HepG2 (cell line): ENCODE results near the gene ERBB3. TPM values are rescaled to one million over a fixed set of nuclear protein-coding genes. Genes with fewer than 3 reads are reported as not detected.

Experiments
- FOXC1 ChIP-seq: sonication (generic); formaldehyde crosslinking; IDR thresholded peaks from 2 replicates; pipeline ENCODE4 v1.8.0; 2022; ENCODE audit warnings: mild to moderate bottlenecking, missing genetic modification reagents, borderline replicate concordance
- FOXK1 ChIP-seq: sonication (generic); formaldehyde crosslinking; IDR thresholded peaks from 2 replicates; pipeline ENCODE4 v1.4.0; 2020; ENCODE audit warnings: low read depth, missing genetic modification reagents, borderline replicate concordance
- HMG20A ChIP-seq: IDR thresholded peaks from 2 replicates; pipeline ENCODE4 v1.6.1; 2016; ENCODE audit warnings: borderline replicate concordance
- HNRNPH1 ChIP-seq: fragments of 200-400 bp; formaldehyde crosslinking; optimal IDR thresholded peaks from 2 replicates; pipeline ENCODE3; 2017; ENCODE audit warnings: mild to moderate bottlenecking, low read depth, low read length
- HNRNPUL1 ChIP-seq: fragments of 200-400 bp; formaldehyde crosslinking; IDR thresholded peaks from 2 replicates; pipeline ENCODE4 v1.6.1; 2017; ENCODE audit warnings: low read depth, mild to moderate bottlenecking, low read length, moderate library complexity
- KLF9 ChIP-seq: IDR thresholded peaks from 2 replicates; pipeline ENCODE4 v1.6.1; 2016; ENCODE audit warnings: low read depth
- NFATC3 ChIP-seq: sonication (generic); formaldehyde crosslinking; IDR thresholded peaks from 2 replicates; pipeline ENCODE4 v1.5.1; 2020; ENCODE audit warnings: mild to moderate bottlenecking, missing genetic modification reagents
- NFYB ChIP-seq: sonication (generic); formaldehyde crosslinking; IDR thresholded peaks from 2 replicates; pipeline ENCODE4 v1.4.0; 2020; ENCODE audit warnings: missing genetic modification reagents
- NR2F1 ChIP-seq, 2 experiments: fragments of 450-650 bp in 1 of 2; formaldehyde crosslinking in 1 of 2; IDR thresholded peaks; 2 replicates each; pipeline versions ENCODE4 v1.5.0 to v1.6.1; 2016 to 2020; ENCODE audit warnings: mild to moderate bottlenecking in 1 of 2, missing compliant biosample characterization in 1 of 2, missing genetic modification reagents in 1 of 2, moderate library complexity in 1 of 2
- TAF15 ChIP-seq: fragments of 200-400 bp; formaldehyde crosslinking; IDR thresholded peaks from one replicate; pipeline ENCODE4 v1.6.1; 2018; ENCODE audit warnings: mild to moderate bottlenecking, low read depth, low read length; ENCODE audit not compliant: poor library complexity, severe bottlenecking
- TCF12 ChIP-seq, 2 experiments: fragments of 450-650 bp in 1 of 2; sonication (generic) in 1 of 2; formaldehyde crosslinking in 1 of 2; IDR thresholded peaks; 2 replicates each; pipeline versions ENCODE4 v1.6.1 to v1.8.0; 2017 to 2022; ENCODE audit warnings: antibody characterized with exemption in 1 of 2, mild to moderate bottlenecking in 1 of 2, missing genetic modification reagents in 1 of 2, moderate library complexity in 1 of 2
- ZBTB20 ChIP-seq: sonication (generic); formaldehyde crosslinking; IDR thresholded peaks from 2 replicates; pipeline ENCODE4 v1.8.1; 2023; ENCODE audit warnings: missing genetic modification reagents, low read depth, mild to moderate bottlenecking, borderline replicate concordance
- ZBTB42 ChIP-seq: sonication (generic); formaldehyde crosslinking; IDR thresholded peaks from 2 replicates; pipeline ENCODE4 v1.5.0; 2020; ENCODE audit warnings: mild to moderate bottlenecking, missing genetic modification reagents
- ZNF598 ChIP-seq: sonication (generic); formaldehyde crosslinking; IDR thresholded peaks from 2 replicates; pipeline ENCODE4 v1.5.1; 2020; ENCODE audit warnings: mild to moderate bottlenecking, missing genetic modification reagents, borderline replicate concordance
- polyA plus RNA-seq, 8 experiments: library from polyadenylated mRNA; depleted of rRNA in 3 of 8; stranded (reverse) in 7 of 8; unstranded in 1 of 8; fragments of >200 nt; fragmentation: Illumina TruSeq in 4 of 8; extraction: Trizol in 4 of 8; gene quantifications; 2 replicates each; pipeline versions ENCODE4 v1.2.1 to v1.2.3, GENCODE V29; 2011 to 2016; ENCODE audit warnings: low read depth in 4 of 8, missing spikeins in 1 of 8, mixed read lengths in 1 of 8; ENCODE audit not compliant: insufficient read depth in 1 of 8
- total RNA-seq, 5 experiments: library from RNA; depleted of rRNA; stranded (reverse); fragments of >200 nt; fragmentation: Illumina TruSeq; extraction: Trizol; gene quantifications; 2 replicates each; pipeline ENCODE4 v1.2.3, GENCODE V29; 2016; ENCODE audit warnings: low read depth in 1 of 5
- TF ChIP-seq, protein P1 (sequence below): sonication (generic); formaldehyde crosslinking; IDR thresholded peaks from 2 replicates; pipeline ENCODE4 v1.4.0; 2020; ENCODE audit warnings: mild to moderate bottlenecking, missing genetic modification reagents
- TF ChIP-seq, protein P2 (sequence below): sonication (generic); formaldehyde crosslinking; IDR thresholded peaks from 2 replicates; pipeline ENCODE4 v1.8.1; 2022; ENCODE audit warnings: low read depth, mild to moderate bottlenecking, missing genetic modification reagents
- TF ChIP-seq, protein P3 (sequence below): sonication (generic); formaldehyde crosslinking; IDR thresholded peaks from 2 replicates; pipeline ENCODE4 v1.5.0; 2020; ENCODE audit warnings: mild to moderate bottlenecking, missing genetic modification reagents
- TF ChIP-seq, protein P4 (sequence below): sonication (generic); formaldehyde crosslinking; IDR thresholded peaks from 2 replicates; pipeline ENCODE4 v1.5.1; 2020; ENCODE audit warnings: missing genetic modification reagents, mild to moderate bottlenecking, borderline replicate concordance

ERBB3 gene
- total and polyA plus RNA-seq, 2 of the 13 experiments (the other 11 are each of a cell fraction or from before 2014, with no cell fraction given), result 93.6 to 358 TPM

DNA sequence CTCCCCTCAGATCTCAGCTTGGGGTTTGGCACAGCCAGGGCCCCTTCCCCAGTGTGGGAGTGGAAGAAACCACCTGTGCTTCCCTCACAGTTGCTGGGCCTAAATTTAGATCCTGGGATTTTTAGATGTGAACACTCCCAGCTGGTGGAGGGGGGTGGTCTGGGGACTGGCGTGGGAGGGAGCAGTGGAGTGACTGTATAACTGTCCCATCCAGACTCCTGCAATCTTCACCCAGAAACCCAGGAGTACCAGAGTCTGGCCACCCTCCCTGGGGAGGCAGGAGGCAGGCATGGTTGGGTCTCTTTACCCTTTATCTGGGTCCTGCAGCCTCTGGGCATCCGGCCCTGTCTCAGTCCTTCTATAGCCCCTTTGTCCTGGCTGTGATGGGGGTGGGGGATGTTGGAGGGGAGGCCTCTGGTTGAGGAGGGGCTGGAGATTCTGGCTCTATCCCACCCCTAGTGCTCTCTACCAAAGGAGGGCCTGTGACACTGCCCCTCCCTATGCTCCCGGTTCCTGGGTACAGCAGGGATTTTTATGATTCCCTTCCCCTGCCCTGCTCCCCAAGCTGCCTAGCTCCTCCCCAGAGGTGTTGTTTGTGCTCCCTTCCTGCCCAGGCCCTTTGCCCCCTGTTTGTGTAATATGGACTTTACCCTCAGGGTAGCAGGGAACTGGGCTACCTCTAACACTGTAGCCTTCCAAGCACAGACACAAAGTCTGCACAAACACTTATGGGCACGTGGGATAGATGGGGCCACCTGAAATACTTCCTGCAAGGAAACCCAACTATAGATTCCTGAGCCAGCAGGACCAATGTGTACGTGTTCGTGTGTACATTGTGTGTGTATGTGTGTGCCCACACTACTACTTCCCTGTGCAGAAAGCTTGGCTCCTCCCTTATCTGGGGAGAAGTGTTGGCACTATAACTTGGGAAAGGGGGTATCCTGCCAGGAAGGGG is 1.7 kb downstream of the ERBB3 start (continued):
- TF ChIP-seq, protein P1, sequence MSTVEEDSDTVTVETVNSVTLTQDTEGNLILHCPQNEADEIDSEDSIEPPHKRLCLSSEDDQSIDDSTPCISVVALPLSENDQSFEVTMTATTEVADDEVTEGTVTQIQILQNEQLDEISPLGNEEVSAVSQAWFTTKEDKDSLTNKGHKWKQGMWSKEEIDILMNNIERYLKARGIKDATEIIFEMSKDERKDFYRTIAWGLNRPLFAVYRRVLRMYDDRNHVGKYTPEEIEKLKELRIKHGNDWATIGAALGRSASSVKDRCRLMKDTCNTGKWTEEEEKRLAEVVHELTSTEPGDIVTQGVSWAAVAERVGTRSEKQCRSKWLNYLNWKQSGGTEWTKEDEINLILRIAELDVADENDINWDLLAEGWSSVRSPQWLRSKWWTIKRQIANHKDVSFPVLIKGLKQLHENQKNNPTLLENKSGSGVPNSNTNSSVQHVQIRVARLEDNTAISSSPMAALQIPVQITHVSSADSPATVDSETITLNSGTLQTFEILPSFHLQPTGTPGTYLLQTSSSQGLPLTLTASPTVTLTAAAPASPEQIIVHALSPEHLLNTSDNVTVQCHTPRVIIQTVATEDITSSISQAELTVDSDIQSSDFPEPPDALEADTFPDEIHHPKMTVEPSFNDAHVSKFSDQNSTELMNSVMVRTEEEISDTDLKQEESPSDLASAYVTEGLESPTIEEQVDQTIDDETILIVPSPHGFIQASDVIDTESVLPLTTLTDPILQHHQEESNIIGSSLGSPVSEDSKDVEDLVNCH, result no peak
- peak; percentile 78 for TF ChIP-seq HNRNPH1
- TF ChIP-seq HMG20A, result peak; percentile 93
- no peak for TF ChIP-seq HNRNPUL1
- TF ChIP-seq FOXK1 (CRISPR knock-in tag), result peak; percentile 96
- peak; percentile 99; the same call in 1 of the 2 replicates for TF ChIP-seq ZBTB20 (CRISPR knock-in tag)
- TF ChIP-seq NFYB, result peak; percentile 35; the same call in 1 of the 2 replicates
- TF ChIP-seq, protein P2, sequence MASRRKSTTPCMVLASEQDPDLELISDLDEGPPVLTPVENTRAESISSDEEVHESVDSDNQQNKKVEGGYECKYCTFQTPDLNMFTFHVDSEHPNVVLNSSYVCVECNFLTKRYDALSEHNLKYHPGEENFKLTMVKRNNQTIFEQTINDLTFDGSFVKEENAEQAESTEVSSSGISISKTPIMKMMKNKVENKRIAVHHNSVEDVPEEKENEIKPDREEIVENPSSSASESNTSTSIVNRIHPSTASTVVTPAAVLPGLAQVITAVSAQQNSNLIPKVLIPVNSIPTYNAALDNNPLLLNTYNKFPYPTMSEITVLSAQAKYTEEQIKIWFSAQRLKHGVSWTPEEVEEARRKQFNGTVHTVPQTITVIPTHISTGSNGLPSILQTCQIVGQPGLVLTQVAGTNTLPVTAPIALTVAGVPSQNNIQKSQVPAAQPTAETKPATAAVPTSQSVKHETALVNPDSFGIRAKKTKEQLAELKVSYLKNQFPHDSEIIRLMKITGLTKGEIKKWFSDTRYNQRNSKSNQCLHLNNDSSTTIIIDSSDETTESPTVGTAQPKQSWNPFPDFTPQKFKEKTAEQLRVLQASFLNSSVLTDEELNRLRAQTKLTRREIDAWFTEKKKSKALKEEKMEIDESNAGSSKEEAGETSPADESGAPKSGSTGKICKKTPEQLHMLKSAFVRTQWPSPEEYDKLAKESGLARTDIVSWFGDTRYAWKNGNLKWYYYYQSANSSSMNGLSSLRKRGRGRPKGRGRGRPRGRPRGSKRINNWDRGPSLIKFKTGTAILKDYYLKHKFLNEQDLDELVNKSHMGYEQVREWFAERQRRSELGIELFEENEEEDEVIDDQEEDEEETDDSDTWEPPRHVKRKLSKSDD, result 0 out of 2 replicates have a peak, but pooled peaks have one; percentile 22
- no peak for TF ChIP-seq TCF12 (IDR thresholded peaks at IDR 0.05)
- peak; percentile 35 for TF ChIP-seq TCF12 (CRISPR knock-in tag; IDR thresholded peaks at IDR 0.05)
- TF ChIP-seq, protein P3, sequence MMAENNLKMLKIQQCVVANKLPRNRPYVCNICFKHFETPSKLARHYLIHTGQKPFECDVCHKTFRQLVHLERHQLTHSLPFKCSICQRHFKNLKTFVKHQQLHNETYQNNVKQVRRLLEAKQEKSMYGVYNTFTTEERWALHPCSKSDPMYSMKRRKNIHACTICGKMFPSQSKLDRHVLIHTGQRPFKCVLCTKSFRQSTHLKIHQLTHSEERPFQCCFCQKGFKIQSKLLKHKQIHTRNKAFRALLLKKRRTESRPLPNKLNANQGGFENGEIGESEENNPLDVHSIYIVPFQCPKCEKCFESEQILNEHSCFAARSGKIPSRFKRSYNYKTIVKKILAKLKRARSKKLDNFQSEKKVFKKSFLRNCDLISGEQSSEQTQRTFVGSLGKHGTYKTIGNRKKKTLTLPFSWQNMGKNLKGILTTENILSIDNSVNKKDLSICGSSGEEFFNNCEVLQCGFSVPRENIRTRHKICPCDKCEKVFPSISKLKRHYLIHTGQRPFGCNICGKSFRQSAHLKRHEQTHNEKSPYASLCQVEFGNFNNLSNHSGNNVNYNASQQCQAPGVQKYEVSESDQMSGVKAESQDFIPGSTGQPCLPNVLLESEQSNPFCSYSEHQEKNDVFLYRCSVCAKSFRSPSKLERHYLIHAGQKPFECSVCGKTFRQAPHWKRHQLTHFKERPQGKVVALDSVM, result peak; percentile 50; the same call in 1 of the 2 replicates
- no peak for TF ChIP-seq NFATC3 (CRISPR knock-in tag)
- peak; percentile 93; the same call in 1 of the 2 replicates for TF ChIP-seq KLF9 (CRISPR knock-in tag)
- TF ChIP-seq NR2F1 (CRISPR knock-in tag; IDR thresholded peaks at IDR 0.05), result peak; percentile 90 to 96
- peak; percentile 72; the same call in 1 of the 2 replicates for TF ChIP-seq ZNF598 (CRISPR knock-in tag)
- peak; percentile 68; the same call in 1 of the 2 replicates for TF ChIP-seq FOXC1 (CRISPR knock-in tag)
- TF ChIP-seq, protein P4, sequence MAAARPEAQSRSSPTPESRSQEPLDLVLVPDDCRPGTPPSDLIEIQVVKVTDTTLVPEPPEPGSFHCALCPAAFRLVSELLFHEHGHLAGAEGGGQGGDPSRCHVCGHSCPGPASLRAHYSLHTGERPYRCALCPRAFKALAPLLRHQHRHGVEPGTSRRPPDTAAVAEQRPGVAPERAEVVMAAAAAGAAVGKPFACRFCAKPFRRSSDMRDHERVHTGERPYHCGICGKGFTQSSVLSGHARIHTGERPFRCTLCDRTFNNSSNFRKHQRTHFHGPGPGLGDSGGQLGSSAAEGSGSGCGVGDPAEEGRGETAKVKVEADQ (CRISPR knock-in tag), result no peak
- TF ChIP-seq ZBTB42 (CRISPR knock-in tag), result no peak
- TF ChIP-seq TAF15, result no peak
